Measurements from ENCODE around the gene FHOD3.

The FHOD3 gene

DNA sequence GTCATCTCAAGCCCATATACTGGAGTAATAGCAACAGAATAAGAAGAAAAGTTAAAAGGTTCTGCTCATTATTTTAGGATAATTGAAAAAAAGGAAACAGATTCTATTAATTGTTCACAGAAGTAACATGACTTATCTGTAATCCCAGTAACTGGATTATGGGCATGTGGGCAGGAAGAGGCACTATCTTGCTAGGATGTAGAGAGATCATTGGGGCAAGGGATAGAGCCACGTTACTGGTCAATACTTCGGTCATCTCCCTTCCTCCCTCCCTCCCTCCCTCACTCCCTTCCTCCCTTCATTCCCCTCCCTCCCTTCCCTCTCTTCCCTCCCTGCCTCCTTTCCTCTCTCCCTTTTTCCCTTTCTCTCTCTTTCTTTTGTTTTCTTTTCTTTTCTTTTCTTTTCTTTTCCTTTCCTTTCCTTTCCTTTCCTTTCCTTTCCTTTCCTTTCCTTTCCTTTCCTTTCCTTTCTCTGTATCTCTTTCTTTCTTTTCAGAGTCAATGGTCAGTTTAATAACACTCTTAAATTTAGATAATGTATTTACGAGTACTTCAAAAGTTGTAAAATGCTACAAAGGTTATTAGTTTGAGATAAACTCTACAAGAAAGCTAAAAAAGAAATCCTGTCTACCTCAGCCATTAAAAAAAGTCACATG is 82.8 kb downstream of the FHOD3 start:
- no peak for DNase-seq
- Histone ChIP-seq H3K79me2 (ENCODE audit: control insufficient read depth, insufficient read depth, low read length) (no peaks in the 10 kb centered on the region), H3K4me3 (ENCODE audit: low read length) (no peak overlapping the region), H3K79me1 (ENCODE audit: low read length) (no peaks in the 10 kb centered on the region), H4K5ac (ENCODE audit: low read length) (no peak overlapping the region), H2BK15ac (replicated peaks; ENCODE audit: low read depth) (no peak overlapping the region), H3K4me2 (ENCODE audit: low read length) (no peak overlapping the region), H3K9ac (ENCODE audit: low read length) (no peak overlapping the region), H4K8ac (ENCODE audit: low read depth, low read length) (no peak overlapping the region), H3K36me3 (ENCODE audit: control insufficient read depth, insufficient read depth, low read length) (no peaks in the 10 kb centered on the region), H3K27me3 (ENCODE audit: insufficient read depth, low read length, poor library complexity) (no peaks in the 10 kb centered on the region), H3K23ac (ENCODE audit: low read length) (no peak overlapping the region), H3K18ac (ENCODE audit: low read length) (no peak overlapping the region), H2BK5ac (ENCODE audit: low read length) (no peak overlapping the region), H3K4ac (ENCODE audit: low read depth, low read length) (no peak overlapping the region), H2BK120ac (ENCODE audit: low read depth, low read length) (no peak overlapping the region), H3K27ac (ENCODE audit: low read depth, low read length) (no peak overlapping the region), H3K56ac (ENCODE audit: low read length) (no peak overlapping the region), H2AK5ac (ENCODE audit: low read length) (no peak overlapping the region), H3K4me1 (ENCODE audit: control insufficient read depth, low read depth, low read length) (no peaks in the 10 kb centered on the region)
- no CpG with 5 or more reads among the region's 3 CpGs for WGBS (ENCODE audit: extremely low coverage, insufficient coverage, low lambda C conversion rate)

DNA sequence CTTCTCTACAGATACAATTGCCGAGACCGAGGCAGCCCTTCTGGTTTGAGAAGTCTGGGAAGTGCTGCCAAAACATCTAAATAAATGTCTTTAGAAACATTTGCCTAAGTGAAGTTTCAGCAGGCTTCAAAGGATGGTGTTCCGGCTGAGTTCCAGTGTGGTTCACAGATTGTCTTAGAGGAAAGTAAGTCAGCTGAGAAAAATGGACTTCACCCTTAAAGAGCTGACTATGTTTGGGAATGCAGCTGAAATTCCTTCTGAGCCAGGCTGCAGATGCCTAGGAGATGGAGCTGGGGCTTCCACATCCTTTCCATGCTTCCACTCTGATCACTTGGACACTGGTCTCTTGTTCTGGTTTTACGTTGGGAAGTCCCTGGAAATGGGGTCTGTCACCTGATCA is 83.6 kb downstream of the FHOD3 start:
- no peak overlapping the region for H3K4ac ChIP-seq (ENCODE audit: low read depth, low read length)
- H3K79me1 ChIP-seq (ENCODE audit: low read length): no peaks in the 10 kb centered on the region
- H2BK15ac ChIP-seq (replicated peaks; ENCODE audit: low read depth): no peak overlapping the region
- H3K36me3 ChIP-seq (ENCODE audit: control insufficient read depth, insufficient read depth, low read length): no peaks in the 10 kb centered on the region
- H2AK5ac ChIP-seq (ENCODE audit: low read length): no peak overlapping the region
- H4K8ac ChIP-seq (ENCODE audit: low read depth, low read length): no peak overlapping the region
- H3K4me2 ChIP-seq (ENCODE audit: low read length): no peak overlapping the region
- no peak for DNase-seq
- no peak overlapping the region for H2BK120ac ChIP-seq (ENCODE audit: low read depth, low read length)
- no peak overlapping the region for H3K27ac ChIP-seq (ENCODE audit: low read depth, low read length)
- no peak overlapping the region for H4K5ac ChIP-seq (ENCODE audit: low read length)
- H2BK5ac ChIP-seq (ENCODE audit: low read length): no peak overlapping the region
- WGBS (ENCODE audit: extremely low coverage, insufficient coverage, low lambda C conversion rate): no CpG with 5 or more reads among the region's 4 CpGs
- no peak overlapping the region for H3K56ac ChIP-seq (ENCODE audit: low read length)
- no peaks in the 10 kb centered on the region for H3K79me2 ChIP-seq (ENCODE audit: control insufficient read depth, insufficient read depth, low read length)
- H3K9ac ChIP-seq (ENCODE audit: low read length): no peak overlapping the region
- H3K4me1 ChIP-seq (ENCODE audit: control insufficient read depth, low read depth, low read length): no peaks in the 10 kb centered on the region
- no peak overlapping the region for H3K4me3 ChIP-seq (ENCODE audit: low read length)
- no peak overlapping the region for H3K18ac ChIP-seq (ENCODE audit: low read length)
- no peaks in the 10 kb centered on the region for H3K27me3 ChIP-seq (ENCODE audit: insufficient read depth, low read length, poor library complexity)
- no peak overlapping the region for H3K23ac ChIP-seq (ENCODE audit: low read length)

- H2BK5ac ChIP-seq (ENCODE audit: low read length): no peak overlapping the region
- H3K4ac ChIP-seq (ENCODE audit: low read depth, low read length): no peak overlapping the region
- no peak overlapping the region for H3K4me2 ChIP-seq (ENCODE audit: low read length)
- no peak overlapping the region for H3K18ac ChIP-seq (ENCODE audit: low read length)
- no peak overlapping the region for H3K23ac ChIP-seq (ENCODE audit: low read length)
- H4K8ac ChIP-seq (ENCODE audit: low read depth, low read length): no peak overlapping the region
- H4K5ac ChIP-seq (ENCODE audit: low read length): no peak overlapping the region
- H2BK120ac ChIP-seq (ENCODE audit: low read depth, low read length): no peak overlapping the region
- no peaks in the 10 kb centered on the region for H3K79me1 ChIP-seq (ENCODE audit: low read length)
- H3K27me3 ChIP-seq (ENCODE audit: insufficient read depth, low read length, poor library complexity): no peaks in the 10 kb centered on the region
- H3K4me1 ChIP-seq (ENCODE audit: control insufficient read depth, low read depth, low read length): no peaks in the 10 kb centered on the region
- H3K4me3 ChIP-seq (ENCODE audit: low read length): no peak overlapping the region
- no peak overlapping the region for H3K27ac ChIP-seq (ENCODE audit: low read depth, low read length)
- H3K56ac ChIP-seq (ENCODE audit: low read length): no peak overlapping the region
- no peaks in the 10 kb centered on the region for H3K79me2 ChIP-seq (ENCODE audit: control insufficient read depth, insufficient read depth, low read length)
- no peak for DNase-seq
- H2BK15ac ChIP-seq (replicated peaks; ENCODE audit: low read depth): no peak overlapping the region
- no peaks in the 10 kb centered on the region for H3K36me3 ChIP-seq (ENCODE audit: control insufficient read depth, insufficient read depth, low read length)
- no peak overlapping the region for H3K9ac ChIP-seq (ENCODE audit: low read length)
- no peak overlapping the region for H2AK5ac ChIP-seq (ENCODE audit: low read length)
- no CpG with 5 or more reads among the region's 5 CpGs for WGBS (ENCODE audit: extremely low coverage, insufficient coverage, low lambda C conversion rate)
Observed at GRCh38 chr18:36382854-36383253, 85.3 kb downstream of the FHOD3 start.

DNA sequence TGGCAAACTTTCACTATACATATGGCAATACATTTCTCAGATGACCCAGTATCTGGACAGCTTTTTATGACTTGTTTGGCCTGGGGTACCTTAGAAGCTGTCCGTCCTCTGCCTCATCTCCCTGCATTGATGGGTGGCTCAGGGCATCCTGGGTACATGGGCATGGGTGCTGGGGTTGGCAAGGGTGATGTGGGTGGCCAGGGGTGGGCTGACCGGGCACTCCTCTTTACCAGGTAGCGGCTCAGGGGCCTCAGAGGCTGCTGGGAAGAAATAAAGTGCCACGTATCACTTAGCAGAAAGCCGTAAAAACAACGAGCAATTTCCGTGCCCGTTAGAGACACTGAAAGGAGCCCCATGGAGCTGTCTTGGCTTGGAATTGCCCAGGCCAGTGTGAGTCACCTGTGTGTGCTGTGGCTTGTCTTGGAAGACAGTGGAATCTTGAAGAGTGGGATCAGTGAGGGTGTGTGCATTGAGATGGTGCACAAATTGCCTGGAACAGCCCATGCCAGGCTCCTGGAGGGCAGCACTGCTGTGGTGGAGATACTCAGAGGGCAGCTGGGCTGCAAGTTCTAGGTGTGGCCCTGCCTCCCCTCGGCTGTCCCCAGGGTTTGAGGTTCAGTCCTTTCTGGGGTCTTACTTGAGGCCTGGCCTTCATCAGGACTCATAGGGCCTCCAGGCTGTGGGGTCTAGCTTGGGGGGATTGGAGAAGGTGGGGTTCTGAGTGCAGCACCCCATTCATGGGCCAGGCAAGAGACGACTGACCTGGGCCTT is 88.8 kb downstream of the FHOD3 start:
- Histone ChIP-seq H3K56ac (ENCODE audit: low read length) (no peak overlapping the region), H3K23ac (ENCODE audit: low read length) (no peak overlapping the region), H3K27ac (ENCODE audit: low read depth, low read length) (no peak overlapping the region), H3K27me3 (ENCODE audit: insufficient read depth, low read length, poor library complexity) (no peaks in the 10 kb centered on the region), H3K79me1 (ENCODE audit: low read length) (no peaks in the 10 kb centered on the region), H3K9ac (ENCODE audit: low read length) (no peak overlapping the region), H2AK5ac (ENCODE audit: low read length) (no peak overlapping the region), H3K4me1 (ENCODE audit: control insufficient read depth, low read depth, low read length) (no peaks in the 10 kb centered on the region), H3K4me2 (ENCODE audit: low read length) (no peak overlapping the region), H3K36me3 (ENCODE audit: control insufficient read depth, insufficient read depth, low read length) (no peaks in the 10 kb centered on the region), H2BK120ac (ENCODE audit: low read depth, low read length) (no peak overlapping the region), H3K4ac (ENCODE audit: low read depth, low read length) (no peak overlapping the region), H4K5ac (ENCODE audit: low read length) (no peak overlapping the region), H3K4me3 (ENCODE audit: low read length) (no peak overlapping the region), H2BK15ac (replicated peaks; ENCODE audit: low read depth) (no peak overlapping the region), H4K8ac (ENCODE audit: low read depth, low read length) (no peak overlapping the region), H3K79me2 (ENCODE audit: control insufficient read depth, insufficient read depth, low read length) (no peaks in the 10 kb centered on the region), H2BK5ac (ENCODE audit: low read length) (no peak overlapping the region), H3K18ac (ENCODE audit: low read length) (no peak overlapping the region)
- no peak for DNase-seq
- no CpG with 5 or more reads among the region's 10 CpGs for WGBS (ENCODE audit: extremely low coverage, insufficient coverage, low lambda C conversion rate)

DNA sequence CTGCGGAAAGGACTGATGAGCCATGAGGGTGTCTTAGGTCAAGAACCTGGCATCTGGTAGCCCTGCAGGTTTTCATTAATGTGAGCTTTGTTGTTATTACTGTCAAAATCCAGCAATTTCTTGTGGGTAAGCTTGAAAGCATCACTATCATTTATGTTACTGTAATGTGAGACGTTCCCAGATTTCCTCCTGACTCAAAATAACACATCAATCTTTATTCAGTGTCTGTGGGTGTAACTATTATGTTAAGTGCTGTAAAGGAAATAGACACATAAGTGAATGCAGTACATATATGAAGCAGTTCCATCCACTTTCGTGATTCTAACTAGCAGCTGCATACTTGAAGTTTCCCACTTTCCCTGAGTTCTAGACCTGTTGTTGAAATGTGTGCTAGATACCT is 89.8 kb downstream of the FHOD3 start:
- Histone ChIP-seq H4K8ac (ENCODE audit: low read depth, low read length) (no peak overlapping the region), H3K27me3 (ENCODE audit: insufficient read depth, low read length, poor library complexity) (no peaks in the 10 kb centered on the region), H3K79me2 (ENCODE audit: control insufficient read depth, insufficient read depth, low read length) (no peaks in the 10 kb centered on the region), H2BK120ac (ENCODE audit: low read depth, low read length) (no peak overlapping the region), H3K56ac (ENCODE audit: low read length) (no peak overlapping the region), H3K4me1 (ENCODE audit: control insufficient read depth, low read depth, low read length) (no peaks in the 10 kb centered on the region), H3K4me3 (ENCODE audit: low read length) (no peak overlapping the region), H3K9ac (ENCODE audit: low read length) (no peak overlapping the region), H2AK5ac (ENCODE audit: low read length) (no peak overlapping the region), H3K4ac (ENCODE audit: low read depth, low read length) (no peak overlapping the region), H3K36me3 (ENCODE audit: control insufficient read depth, insufficient read depth, low read length) (no peaks in the 10 kb centered on the region), H3K79me1 (ENCODE audit: low read length) (no peaks in the 10 kb centered on the region), H3K27ac (ENCODE audit: low read depth, low read length) (no peak overlapping the region), H3K4me2 (ENCODE audit: low read length) (no peak overlapping the region), H4K5ac (ENCODE audit: low read length) (no peak overlapping the region), H3K23ac (ENCODE audit: low read length) (no peak overlapping the region), H2BK15ac (replicated peaks; ENCODE audit: low read depth) (no peak overlapping the region), H3K18ac (ENCODE audit: low read length) (no peak overlapping the region), H2BK5ac (ENCODE audit: low read length) (no peak overlapping the region)
- no peak for DNase-seq
- WGBS (ENCODE audit: extremely low coverage, insufficient coverage, low lambda C conversion rate): no CpG with 5 or more reads among the region's 3 CpGs
